Stimulated activated CD4-positive, alpha-beta T cell treated with anti-CD3 and anti-CD28 coated beads, Interleukin-1b, Interleukin-23, amount 100 ng/mL, for 1 hour (primary cell): ENCODE results near the gene IRAK1BP1.
A peak's percentile ranks its signal among the peaks of the same experiment; 100 is the strongest.
"Not testable (repeated sequence)": the region's sequence is repeated elsewhere in the genome, so short reads cannot be mapped to it uniquely, and the experiment has no call there.

Source experiments
- DNase-seq, 2 donors: peaks; one replicate each; pipeline ENCODE4 v3.0.0-alpha.2; 2020; ENCODE audit warnings: low read depth in 2 of 2

The IRAK1BP1 gene, protein sequence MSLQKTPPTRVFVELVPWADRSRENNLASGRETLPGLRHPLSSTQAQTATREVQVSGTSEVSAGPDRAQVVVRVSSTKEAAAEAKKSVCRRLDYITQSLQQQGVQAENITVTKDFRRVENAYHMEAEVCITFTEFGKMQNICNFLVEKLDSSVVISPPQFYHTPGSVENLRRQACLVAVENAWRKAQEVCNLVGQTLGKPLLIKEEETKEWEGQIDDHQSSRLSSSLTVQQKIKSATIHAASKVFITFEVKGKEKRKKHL

DNA sequence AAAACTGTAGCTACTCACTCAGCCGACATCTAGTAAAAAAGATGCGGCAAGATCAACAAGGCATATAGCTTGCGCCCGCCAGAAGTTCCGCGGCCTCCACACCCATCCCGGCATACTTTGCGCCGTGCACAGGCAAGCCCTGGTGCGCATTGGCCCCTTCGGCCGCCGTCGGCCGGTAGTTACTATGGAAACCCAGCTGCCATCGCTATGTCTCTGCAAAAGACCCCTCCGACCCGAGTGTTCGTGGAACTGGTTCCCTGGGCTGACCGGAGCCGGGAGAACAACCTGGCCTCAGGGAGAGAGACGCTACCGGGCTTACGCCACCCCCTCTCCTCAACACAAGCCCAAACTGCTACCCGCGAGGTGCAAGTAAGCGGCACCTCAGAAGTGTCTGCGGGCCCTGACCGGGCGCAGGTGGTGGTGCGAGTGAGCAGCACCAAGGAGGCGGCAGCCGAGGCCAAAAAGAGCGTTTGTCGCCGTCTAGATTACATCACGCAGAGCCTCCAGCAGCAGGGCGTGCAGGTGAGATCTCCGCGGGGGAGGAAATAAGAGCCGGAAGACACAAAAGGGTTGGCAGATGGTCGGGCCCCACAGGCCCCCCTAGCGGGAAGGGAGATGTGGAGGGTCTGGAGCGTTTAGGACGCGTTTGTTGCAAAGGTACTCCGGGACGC lies at the start of gene IRAK1BP1:
IRAK1BP1 (plus strand) TSS at position 182 of the 671 bp plus-strand sequence; CDS start at position 208, 26 bp downstream.
- peak; percentile 34 to 56 for DNase-seq

DNA sequence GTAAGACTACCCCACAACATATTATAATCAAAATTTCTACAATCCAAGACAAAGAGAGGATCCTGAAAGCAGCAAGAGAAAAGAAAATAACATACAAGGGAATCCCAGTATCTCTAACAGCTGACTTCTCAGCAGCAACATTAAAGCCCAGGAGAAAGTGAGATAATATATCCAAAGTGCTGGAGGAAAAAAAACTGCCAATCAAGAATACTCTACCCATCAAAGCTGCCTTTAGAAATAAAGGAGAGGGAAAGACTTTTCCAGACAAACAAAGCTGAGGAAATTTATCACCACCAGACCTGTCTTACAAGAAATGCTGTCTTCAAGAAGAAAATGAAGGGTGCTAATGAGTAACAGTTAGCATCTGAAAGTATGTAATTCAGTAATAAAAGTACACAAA lies 43.3 kb upstream of the IRAK1BP1 start:
- DNase-seq, result no peak

DNA sequence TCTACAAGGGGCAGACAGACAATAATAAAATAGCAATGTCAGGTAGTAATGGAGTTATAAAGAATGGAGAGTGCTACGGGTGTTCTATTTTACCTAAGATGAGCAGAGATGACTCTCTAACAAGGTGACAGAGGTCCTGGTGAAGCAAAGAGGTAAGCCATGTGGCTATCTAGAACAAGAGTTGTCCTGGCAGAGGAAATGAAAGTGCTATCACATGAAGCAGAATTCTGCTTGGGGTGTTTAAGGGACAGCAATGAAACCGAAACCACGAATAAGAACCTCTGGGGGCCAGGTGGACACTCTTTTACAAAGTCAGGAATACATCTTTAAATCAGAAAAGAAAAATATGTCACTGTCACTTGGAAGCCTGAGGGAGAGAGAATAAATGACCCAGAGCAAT lies 37.9 kb upstream of the IRAK1BP1 start:
- DNase-seq, result no peak

DNA sequence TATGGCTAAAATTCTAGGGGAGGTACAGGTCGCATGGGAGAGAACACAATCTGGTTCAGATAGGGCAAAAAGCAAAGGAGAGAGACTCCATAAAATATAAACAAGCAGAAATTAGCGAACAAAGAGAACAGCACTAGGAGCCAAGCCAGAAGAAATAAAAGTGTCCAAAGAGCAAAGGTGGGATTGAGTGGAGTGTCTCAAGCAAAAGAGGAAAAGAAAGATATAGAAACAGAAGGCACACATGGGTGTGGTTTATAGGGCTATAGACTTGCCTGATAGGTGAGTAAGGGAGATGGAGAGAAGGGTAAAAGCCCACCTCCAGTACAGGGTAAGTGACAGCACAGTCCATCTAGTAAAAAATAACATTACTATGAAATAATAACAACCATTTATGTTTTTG lies 36.5 kb upstream of the IRAK1BP1 start:
- DNase-seq, result no peak

DNA sequence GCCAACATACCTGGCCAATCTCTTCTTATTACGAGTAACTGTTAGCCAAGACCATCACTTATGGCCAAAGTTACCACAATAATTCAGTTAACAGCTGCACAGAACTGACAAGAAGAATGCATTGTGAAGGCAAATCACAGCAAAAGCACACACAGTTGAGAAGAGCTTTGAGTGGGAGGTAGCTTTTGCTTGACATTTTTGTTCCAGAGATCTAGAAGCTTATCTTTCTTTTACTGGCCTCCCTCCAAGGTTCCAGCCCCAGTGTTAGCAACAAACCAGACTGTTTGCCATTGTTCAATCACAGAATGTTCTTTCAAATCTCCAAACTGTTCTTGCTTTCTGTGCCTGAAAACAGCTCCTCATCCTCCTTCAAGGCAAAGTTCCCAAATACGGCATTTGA lies 35.9 kb upstream of the IRAK1BP1 start:
- DNase-seq, result no peak

DNA sequence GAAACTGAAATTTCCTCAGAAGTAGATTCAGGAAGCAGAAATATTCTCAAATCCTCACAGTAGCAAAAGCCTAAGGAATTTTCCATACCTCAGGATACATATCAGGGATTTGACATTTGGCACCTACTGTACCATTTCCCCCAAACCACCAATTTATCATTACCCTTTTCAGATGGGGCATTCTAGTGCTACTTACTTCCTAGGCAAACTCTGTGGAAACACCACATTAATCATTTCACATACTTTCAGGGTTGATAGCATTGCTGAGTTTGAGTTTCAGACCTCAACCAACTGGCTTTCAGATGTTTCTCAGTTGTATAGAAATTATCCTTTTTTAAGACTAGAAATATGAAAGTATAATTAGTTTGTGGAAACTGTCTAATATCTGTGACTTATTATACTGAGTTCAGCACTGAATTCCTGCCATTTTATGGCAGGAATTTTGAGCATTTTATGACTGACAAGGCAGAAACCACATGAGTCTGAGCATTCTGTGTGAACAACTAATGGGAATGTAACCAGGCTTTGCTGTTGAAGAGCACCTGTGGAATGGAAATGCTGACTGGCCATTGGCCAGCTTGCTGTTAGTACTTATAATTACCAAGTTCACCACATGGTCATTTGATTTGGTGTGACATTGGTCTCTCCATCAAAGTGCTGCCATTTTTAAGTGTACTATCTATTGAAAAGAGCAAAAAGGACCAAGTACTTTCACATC lies 35.1 kb upstream of the IRAK1BP1 start:
- DNase-seq, result no peak

DNA sequence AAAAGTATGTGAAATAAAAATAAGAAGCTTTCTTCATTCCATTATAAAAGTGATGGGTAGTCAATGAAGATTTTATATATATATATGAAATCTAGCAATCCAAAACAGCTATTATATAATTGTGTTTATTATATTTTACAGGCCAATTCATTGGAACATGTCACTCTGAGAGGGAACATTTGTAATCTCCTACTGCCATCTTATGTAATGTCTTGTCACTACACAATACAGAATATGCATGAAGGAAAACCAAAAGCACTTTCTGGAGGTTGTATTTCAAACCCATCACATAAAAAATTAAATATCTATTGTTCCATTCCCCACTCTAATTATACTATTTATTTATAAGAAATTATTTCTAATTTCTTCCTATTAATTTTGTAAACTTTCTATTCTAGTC lies 31.5 kb upstream of the IRAK1BP1 start:
- no peak for DNase-seq

DNA sequence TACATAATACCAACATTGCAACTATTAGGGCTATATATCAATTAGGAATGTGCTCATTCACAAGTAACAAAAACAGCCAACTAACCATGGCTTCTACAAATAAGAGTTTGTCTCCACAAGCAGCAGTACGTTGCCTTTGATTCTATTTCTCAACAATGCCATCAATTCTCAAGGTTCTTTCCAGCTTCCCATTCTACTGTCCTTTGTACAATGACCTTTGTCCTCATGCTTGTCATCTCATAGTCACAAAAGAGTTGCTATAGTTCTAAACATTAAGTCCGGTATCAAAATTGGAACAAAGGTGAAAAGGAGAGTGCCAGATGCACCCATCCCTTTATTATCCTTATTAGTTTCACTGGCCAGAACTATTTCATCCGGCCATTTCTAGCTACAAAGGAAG lies 30.8 kb upstream of the IRAK1BP1 start:
- no peak for DNase-seq

DNA sequence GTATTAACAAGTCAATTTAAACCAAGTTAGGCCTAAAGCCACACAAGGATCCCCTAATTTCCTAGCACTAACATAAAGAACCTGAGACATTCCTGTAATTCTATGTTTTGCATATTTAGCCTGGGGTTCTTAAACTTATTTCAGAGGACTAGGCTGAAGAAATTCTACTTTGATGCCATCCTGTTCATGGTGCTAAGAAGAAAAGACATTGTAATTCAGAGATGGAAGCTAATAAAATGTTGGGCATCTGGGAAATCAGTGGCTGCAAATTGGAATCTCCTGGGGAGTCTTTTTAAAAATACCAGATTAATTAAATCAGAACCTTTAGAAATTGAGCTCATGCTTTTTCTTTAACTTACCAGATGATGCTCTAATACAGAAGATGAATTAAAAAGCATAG lies 26.2 kb upstream of the IRAK1BP1 start:
- DNase-seq, result no peak

DNA sequence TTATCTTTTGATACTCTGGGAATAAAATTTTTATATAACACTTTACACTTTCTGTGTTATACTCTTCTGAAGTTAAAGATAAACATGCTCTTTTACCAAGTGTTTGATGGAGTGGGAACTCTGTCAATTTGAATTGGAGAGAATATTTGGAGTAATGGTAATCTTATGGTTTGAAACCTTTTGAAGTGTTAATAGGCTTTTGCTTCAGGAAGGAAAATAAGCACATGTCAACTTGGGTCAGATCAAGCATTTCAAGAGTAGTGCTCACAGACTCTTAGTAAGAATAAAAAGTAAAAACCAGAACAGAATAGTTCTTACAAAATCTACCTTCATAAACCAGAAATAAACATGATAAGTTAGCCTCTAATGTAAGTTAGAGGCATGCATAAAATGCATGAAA lies 24.4 kb upstream of the IRAK1BP1 start:
- no peak for DNase-seq

DNA sequence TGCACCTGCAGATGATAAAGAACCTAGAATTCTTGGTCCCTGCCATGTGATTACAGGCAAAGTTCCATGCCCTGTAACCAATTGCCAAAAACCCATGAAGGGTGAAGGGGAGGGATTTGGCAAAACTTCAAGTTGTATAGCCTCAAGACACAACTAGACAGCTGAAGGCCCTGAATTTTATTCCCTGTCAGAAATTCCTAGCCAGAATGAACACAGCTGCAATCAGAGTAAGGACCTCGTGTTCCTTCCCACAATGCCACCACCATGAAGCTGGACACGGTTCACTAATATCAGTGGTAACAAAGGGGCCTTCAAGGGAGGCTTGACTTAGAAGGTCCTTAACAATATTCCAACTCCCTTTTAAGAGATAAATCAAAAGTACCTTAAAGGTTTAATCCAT lies 22.5 kb upstream of the IRAK1BP1 start:
- DNase-seq, result no peak

DNA sequence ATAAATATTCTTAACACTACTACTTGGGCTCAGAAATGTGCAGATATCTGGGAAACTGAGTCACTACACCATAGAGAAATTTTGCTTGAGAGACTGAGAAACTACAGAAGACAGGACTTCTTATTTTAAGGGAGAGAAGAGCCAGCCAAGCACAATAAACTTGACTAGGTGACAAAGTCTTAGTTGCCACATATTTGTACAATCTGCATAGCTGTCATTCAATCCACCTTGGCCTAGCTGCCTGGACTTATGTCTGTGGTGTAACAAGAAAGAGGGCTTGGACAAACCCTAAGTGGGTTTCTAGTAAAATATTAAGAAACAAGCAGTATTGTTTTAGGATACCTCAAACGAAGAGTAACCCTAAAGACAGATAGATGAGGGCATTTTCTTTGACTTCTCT lies 21.8 kb upstream of the IRAK1BP1 start:
- DNase-seq, result no peak

DNA sequence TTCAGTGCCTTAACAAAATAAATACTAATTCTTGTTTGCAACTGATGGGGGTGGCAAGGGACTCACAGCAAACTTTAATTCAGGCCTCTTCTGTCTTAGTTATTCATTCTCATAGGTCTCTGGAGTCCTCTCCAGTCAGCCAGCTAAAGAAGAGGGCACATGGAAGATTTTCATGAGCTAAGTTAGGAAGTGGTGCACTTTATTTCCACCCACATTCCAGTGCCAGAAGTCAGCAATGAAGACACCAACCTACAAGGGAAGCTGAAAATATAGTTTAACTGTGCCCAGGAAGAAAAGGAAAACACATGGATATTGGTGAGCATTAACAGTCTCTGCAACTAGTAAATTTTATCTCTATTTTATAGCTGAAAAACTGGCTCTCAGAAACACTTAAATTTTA lies 16.7 kb upstream of the IRAK1BP1 start:
- no peak for DNase-seq

DNA sequence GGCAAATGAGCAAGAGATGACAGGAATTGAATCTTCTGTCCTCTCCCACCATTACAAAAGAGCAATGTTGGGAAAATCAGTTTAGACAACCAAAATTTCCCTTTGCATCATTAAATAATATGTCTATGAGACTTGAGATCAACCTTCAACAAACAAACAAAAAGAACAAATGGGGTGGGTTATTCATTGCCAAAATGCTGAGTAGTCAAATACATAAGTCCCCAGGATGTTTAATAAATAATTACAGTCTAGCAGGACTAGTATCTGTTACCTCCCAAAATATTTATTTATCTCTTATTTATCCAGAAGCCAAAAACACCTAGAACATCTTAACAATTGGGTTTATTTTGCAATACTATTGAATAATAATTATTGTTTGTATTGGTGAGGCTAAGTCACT lies 16.2 kb upstream of the IRAK1BP1 start:
- no peak for DNase-seq

DNA sequence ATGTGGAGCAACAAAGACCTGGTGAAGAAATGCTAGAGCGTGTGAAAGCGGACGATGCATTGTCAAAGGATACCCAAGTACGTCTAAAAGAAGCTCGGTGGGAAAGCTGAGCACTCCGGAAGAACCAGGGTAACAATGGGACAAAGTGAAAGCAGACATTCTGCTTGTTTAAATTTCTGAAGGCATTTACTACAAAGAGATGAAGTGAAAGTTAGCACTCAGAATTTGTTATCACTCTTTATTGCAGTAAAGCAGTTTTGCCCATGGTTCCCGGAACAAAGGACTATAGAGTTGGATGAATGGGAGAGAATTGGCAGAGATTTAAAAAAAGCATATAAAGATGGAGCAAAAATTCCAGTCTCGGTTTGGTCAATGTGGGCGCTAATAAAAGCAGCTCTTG lies 12.8 kb upstream of the IRAK1BP1 start:
- no peak for DNase-seq

DNA sequence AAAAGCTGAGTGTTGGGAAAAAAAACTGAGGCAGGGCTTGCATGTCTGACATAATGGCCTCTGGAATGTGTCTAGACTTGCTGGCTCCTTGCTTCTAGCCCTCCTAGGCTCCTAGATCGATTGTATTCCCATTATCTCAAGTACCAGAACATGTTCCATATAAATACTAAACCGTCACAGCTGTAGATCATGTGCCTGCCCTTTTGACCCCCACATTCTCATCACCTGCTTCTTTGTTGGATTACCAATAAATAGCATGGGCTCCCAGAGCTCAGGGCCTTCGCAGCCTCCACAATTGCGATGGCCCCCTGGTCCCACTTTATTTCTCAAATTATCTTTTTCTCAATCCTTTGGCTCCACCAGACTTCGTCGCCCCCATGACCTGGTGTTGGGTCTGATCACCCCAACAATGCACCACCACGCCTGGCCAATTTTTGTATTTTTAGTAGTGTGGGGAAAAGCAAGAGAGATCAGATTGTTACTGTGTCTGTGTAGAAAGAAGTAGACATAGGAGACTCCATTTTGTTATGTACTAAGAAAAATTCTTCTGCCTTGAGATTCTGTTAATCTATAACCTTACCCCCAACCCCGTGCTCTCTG lies 8.9 kb upstream of the IRAK1BP1 start:
- DNase-seq, result not testable (repeated sequence)

DNA sequence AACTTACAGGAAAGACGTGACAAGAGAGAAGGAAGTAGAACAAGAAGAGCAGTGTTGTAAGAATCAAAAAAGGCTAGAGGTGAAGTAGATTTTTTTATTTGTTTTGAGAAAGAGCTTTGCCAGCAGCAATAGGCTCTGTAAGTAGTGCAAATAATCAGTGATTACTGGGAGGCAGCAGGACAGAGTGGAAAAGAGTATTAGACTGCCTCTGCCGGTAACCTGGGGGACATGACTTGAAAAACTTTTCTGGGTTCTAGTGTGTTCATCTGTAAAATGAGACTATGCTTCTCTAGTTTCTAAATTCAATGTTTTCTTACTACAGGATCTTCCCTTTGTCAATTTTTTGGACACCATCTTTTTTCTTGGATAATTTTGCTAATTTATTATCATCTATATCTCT lies 5.8 kb upstream of the IRAK1BP1 start:
- no peak for DNase-seq

DNA sequence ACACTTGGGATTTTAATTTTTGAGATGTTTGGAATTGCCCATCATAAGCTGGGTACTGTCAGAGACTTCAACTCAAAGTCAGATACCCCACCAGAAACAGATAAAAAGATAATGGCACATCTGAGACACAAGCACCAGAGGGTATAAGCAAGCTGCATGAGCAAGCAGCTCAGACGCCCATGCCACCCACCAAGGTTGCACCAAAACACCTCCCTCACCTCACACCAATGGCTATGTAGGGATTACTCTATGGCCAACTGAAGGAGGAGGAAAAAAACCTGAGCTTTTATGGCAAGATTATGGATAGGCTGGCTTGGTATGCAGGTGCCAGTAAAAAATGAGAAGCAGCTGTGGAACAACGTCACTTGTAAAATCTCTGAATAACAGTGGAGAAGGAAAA lies 3.8 kb upstream of the IRAK1BP1 start:
- no peak for DNase-seq

DNA sequence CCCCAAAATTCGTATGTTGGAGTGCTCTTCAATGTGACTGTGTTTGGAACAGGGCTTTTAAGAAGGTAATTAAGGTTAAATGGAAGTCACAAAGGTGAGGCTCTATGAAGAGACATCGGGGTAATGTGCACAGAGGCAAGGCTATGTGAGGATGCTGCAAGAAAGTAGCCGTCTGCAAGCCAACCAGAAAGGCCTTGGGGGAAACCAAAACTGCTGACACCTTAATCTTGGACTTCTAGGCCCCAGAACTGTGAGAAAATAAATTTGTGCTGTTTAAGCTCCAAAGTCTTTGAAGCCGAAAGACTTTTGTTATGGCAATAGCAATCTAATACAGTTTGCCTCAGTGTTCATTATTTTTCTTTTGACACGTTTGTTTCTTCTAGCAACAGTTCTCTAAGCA lies 2.4 kb upstream of the IRAK1BP1 start:
- DNase-seq, result no peak

DNA sequence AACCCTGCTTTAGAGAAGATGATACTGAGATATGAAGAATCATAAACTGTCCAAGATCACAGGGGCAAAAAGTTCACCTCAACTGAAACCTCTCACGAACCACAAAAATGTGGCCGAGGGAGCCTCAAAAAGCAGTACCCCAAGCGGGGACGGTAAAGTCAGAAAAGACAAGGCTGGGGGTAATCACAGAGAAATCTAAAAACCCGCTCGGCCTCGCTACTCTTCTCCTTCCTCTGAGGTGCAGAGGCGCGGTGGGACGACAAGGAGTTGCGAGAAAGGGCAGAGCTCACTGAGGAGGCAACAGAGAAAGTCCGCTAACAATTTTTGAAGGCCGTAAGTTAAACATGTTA lies 356 bp upstream of the IRAK1BP1 start:
- DNase-seq, result no peak

DNA sequence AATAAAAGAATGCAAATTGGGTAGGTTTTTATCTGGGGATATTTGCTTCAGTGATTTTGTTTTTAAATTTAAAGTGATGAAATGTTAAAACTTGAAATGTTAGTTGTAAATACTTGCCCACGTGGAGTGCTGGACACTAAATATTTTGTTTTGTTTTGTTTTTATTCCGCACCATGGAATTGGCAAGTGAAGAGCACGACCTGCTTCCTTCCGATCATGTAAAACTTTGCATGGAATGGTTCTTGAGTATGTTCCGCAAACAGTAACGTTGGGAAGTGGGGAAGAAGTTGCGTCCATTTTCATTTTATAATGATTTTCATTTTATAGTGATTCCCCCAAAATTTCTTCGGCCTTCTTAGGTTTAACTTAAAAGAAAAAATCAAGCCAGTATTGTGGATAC lies 765 bp downstream of the IRAK1BP1 start:
- no peak for DNase-seq

DNA sequence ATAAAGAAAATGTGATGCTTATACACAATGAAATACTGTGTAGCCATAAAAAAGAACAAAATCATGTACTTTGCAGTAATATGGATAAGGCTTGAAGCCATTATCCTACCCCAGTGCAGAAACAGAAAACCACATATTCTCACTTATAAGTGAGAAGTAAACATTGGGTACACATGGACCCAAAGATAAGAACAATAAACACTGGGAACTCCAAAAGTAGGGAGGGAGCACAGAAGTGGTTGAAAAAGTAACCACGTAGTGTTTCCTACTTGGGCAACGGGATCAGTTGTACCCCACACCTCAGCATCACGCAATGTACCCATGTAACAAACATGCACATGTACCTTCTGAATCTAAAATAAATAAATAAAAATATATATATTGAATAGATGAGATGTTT lies 8.2 kb downstream of the IRAK1BP1 start:
- DNase-seq, result no peak

DNA sequence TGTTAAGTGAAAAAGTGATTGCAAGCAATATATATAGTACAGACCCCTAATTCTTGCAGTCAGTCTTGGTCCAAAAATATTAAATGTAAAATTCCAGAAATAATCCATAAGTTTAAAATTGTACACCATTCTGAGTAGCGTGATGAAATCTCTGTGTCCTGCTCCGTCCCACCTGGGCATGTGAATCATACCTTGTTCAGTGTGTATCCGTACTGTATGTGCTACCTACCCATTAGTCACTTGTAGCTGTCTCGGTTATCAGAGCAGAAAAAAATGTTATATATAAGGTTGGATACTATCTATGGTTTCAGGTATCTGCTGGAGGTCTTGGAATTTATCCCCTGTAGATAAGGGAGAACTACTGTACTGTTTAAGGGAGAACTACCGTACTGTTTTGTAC lies 16.3 kb downstream of the IRAK1BP1 start:
- no peak for DNase-seq
